Coronary artery (tissue), 2 donors: ENCODE results near the gene ANKRD23.

Source experiments
- DNase-seq: peaks from one replicate; pipeline ENCODE4 v3.0.0-alpha.2; 2017; ENCODE audit warnings: low spot score
- H3K27ac ChIP-seq, 2 donors: fragments of 200-600 bp; sonication (generic); one replicate each; pipeline ENCODE4 v1.5.1; 2016 to 2019
- H3K4me3 ChIP-seq: fragments of 200-600 bp; sonication (generic); 2 replicates; pipeline ENCODE4 v1.5.1; 2016; ENCODE audit warnings: mild to moderate bottlenecking, moderate library complexity
- TF ChIP-seq, protein P1 (sequence below): fragments of 200-600 bp; sonication (generic); IDR thresholded peaks from one replicate; pipeline ENCODE4 v1.5.1; 2019; ENCODE audit warnings: antibody characterized with exemption

Gene ANKRD23

DNA sequence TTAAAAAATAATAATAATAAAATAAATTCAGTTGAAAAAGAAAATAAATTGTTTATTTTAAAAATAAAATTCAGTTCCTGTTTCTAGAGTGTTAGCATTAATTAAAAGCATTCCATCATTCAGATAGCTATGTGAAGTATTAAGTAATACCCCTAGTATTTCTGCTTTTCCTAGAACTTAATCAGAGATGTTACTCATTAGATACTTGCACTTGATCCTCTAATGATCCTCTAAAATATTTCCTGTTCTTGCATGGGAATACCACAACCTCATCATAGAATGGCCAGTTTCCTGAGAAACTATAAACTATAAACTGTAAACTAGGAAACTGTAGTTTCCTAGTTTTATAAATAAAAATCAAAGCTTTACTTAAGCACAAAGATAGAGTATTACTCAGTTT, 38.8 kb downstream of the ANKRD23 start:
- no peak for DNase-seq
- TF ChIP-seq, protein P1, sequence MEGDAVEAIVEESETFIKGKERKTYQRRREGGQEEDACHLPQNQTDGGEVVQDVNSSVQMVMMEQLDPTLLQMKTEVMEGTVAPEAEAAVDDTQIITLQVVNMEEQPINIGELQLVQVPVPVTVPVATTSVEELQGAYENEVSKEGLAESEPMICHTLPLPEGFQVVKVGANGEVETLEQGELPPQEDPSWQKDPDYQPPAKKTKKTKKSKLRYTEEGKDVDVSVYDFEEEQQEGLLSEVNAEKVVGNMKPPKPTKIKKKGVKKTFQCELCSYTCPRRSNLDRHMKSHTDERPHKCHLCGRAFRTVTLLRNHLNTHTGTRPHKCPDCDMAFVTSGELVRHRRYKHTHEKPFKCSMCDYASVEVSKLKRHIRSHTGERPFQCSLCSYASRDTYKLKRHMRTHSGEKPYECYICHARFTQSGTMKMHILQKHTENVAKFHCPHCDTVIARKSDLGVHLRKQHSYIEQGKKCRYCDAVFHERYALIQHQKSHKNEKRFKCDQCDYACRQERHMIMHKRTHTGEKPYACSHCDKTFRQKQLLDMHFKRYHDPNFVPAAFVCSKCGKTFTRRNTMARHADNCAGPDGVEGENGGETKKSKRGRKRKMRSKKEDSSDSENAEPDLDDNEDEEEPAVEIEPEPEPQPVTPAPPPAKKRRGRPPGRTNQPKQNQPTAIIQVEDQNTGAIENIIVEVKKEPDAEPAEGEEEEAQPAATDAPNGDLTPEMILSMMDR = no peak
- Histone ChIP-seq H3K27ac (no peak overlapping the region), H3K4me3 (no peak overlapping the region)

DNA sequence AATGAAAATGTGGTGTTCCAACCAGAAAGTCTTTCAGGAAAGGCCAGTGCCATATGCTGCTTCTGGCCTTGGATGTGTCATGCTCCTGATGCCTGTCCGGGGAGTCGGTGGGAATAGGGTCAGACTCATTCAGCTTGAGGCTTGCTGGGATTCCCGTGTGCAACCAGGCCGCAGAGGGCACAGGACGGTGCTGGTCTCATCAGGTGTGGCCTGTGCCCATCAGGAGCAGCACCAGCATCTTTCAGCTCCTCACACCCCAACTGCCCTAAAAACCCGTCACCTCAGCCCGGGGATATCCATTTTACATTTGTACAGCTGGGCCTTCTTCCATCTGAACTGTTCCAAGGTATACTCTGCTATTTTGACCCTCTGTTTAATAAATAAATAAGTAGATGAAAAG, 41.1 kb downstream of the ANKRD23 start:
- DNase-seq = no peak
- H3K27ac ChIP-seq = no peak overlapping the region
- TF ChIP-seq, protein P1 = no peak
- no peak overlapping the region for H3K4me3 ChIP-seq

DNA sequence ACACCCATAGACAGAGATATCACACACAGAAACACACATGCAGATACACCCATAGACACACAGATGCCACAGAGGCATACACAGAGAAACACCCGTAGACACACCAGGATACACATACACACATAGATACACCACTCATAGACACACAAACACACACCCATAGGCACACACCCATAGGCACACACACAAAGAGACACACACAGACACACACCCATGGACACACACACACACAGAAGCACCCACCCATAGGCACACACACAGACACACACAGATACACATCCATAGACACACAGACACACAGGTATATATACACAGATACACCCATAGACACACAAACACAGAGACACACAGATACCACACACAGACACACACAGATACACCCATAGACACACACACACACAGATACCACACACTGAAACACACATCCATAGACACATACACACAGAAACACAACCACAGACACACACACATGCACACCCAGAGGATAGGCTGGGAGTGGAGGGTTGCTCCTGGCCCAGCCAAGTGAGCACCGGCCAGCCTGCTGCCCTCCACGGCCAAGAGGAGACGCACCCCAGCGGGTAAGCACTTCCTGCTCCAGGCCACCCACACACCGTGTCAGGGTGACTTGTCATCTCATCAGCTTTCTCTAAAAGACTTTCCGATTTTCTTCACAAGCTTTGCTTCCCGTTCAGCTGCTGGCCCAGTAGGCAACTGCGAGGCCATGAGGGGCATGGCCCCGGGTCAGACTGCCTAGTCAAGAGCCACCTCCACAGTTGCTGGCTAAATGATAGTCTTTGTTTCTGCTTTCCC, 41.8 kb downstream of the ANKRD23 start:
- TF ChIP-seq, protein P1 = no peak
- no peak overlapping the region for H3K4me3 ChIP-seq
- DNase-seq = no peak
- no peak overlapping the region for H3K27ac ChIP-seq

DNA sequence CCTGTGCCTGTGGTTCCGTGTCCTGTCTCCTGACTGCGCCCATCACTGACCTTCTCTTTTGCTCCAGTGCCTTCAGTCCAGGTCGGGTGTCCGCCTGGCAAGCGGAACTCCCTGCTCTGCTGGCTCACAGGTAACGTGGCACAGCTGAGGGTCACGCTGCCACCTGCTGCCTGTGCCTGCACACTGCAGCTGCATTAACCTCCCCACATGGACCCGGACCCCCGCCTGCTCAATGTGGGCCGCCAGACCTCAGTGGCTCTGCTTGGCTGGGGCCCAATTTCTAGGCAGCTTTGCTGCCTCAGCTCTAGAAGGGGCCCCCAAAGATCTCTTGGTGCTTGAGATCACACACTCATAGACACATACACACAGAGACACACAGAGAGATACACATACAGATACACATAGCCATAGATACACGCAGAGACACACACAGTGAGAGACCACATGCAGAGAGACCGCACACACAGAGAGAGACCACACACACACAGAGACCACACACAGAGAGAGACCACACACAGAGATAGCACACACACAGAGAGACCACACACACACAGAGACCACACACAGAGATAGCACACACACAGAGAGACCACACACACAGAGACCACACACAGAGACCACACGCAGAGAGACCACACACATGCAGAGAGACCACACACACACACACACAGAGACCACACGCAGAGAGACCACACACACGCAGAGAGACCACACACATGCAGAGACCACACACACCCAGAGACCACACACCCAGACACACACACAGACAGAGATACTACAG, 42.6 kb downstream of the ANKRD23 start:
- Histone ChIP-seq H3K4me3 (no peak overlapping the region), H3K27ac (no peak overlapping the region)
- DNase-seq = no peak
- TF ChIP-seq, protein P1 = peak; percentile 80

DNA sequence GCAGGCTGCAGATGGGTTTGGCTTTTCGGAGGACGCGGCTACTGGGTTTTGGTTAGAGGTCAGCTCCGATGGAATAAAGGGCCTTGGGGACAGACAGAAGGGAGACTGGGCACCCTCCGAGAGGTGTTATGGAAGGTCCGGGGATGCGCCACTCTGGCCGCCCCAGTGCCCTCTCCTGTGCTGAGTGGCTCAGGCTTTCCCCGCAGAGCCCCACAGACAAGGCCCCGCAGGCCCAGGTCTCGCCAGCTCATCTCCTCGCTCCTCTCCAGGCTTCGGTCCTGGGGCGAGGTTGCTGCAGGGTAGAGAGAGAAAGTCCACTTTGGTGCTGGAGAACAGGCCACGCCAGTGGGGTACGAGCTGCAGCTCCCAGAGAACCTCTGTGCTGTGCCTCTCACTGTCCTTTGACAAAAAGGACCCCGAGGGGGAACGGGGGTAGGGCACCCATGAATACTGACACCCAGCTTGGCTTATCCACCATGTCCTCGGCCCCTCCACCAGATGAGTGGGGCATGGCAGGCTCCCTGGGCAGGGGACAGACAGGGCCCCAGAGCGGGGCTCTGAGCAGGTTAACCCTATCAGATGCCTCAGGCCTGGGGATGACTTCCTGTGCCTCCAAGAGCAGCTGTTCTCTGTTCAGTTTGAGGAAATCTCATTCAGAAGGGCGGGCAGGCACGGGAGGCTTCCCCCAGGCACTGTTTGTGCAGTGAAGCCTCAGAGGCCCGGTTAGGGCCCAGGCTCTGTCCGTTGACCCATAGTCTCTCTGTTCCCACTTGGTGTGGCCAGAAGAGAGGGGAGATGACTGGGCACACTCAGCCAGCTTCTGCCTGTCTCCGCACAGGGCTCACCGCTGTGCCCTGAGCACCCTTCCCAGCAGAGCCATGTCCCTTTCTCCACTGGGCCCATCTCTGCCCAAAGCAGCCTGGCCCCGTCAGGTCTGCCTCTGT, 43.5 kb downstream of the ANKRD23 start:
- TF ChIP-seq, protein P1 = no peak
- no peak for DNase-seq
- H3K27ac ChIP-seq = no peak overlapping the region
- H3K4me3 ChIP-seq = no peak overlapping the region

DNA sequence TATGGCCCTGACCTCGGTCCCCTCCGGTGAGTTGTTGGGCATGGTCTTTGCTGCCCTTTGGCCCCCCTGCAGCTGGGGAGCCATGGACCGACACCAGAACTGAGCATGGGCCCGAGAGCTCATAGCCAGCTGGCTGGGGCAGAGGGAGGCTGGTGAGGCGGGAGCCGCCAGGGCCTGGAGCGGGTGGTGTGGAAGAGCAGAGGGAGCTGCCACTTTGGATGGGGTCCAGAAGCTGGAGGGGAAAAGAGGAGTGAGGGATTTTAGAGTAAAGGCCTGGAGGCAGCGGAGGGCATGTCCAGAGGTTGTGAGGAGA, 44.2 kb downstream of the ANKRD23 start:
- Histone ChIP-seq H3K27ac (no peak overlapping the region), H3K4me3 (no peak overlapping the region)
- no peak for DNase-seq
- TF ChIP-seq, protein P1 = no peak
